ENCODE measurements around the gene TRNAU1AP. TPM values are rescaled to one million over a fixed set of nuclear protein-coding genes. Genes with fewer than 3 reads are reported as not detected.
"Not testable (repeated sequence)": the region's sequence is repeated elsewhere in the genome, so short reads cannot be mapped to it uniquely, and the experiment has no call there.

TRNAU1AP gene
- total RNA-seq, 4 donors from 2014 or later = 3.8 to 34.9 (median 20.3) TPM

GRCh38 chr1:28510970-28511440 lies 41.9 kb upstream of the TRNAU1AP start:
- no peak overlapping the region for H3K27ac ChIP-seq
- peaks cover 0 to 10% of the 10 kb centered on the region in 2 donors for H3K4me1 ChIP-seq
- DNase-seq = no peak
- intact Hi-C loops (cut with DNase I; ENCODE audit: low total_unique reads) = no loop called here
- H3K36me3 ChIP-seq = no peaks in the 10 kb centered on the region
- no peak overlapping the region for H3K4me3 ChIP-seq
- H3K9me3 ChIP-seq = no peaks in the 10 kb centered on the region
- H3K27me3 ChIP-seq = no peaks in the 10 kb centered on the region
- TF ChIP-seq CTCF (IDR thresholded peaks at IDR 0.05) (no peak), POLR2A (IDR thresholded peaks at IDR 0.05) (no peak)

GRCh38 chr1:28512058-28512611 lies 40.8 kb upstream of the TRNAU1AP start:
- Histone ChIP-seq H3K36me3 (no peaks in the 10 kb centered on the region), H3K27ac (no peak overlapping the region), H3K27me3 (no peaks in the 10 kb centered on the region), H3K9me3 (no peaks in the 10 kb centered on the region), H3K4me1 (peaks cover 0 to 10% of the 10 kb centered on the region in 2 donors), H3K4me3 (no peak overlapping the region)
- TF ChIP-seq POLR2A (IDR thresholded peaks at IDR 0.05) (no peak), CTCF (IDR thresholded peaks at IDR 0.05) (no peak)
- intact Hi-C loops (cut with DNase I; ENCODE audit: low total_unique reads) = no loop called here
- DNase-seq = no peak

DNA sequence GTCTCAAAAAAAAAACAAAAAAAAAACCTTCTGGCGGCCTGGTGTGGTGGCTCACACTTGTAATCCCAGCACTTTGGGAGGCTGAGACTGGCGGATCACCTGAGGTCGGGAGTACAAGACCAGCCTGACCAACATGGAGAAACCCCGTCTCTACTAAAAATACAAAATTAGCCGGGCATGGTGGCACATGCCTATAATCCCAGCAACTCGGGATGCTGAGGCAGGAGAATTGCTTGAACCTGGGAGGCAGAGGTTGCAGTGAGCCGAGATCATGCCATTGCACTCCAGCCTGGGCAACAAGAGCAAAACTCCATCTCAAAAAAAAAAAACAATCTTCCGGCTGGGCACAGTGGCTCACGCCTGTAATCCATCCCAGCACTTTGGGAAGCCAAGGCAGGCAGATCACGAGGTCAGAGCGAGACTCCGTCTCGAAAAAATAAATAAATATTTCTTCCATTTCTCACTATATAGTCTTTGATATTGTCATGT lies 38.4 kb upstream of the TRNAU1AP start:
- H3K27me3 ChIP-seq; H3K4me1 ChIP-seq; intact Hi-C loops (cut with DNase I; ENCODE audit: low total_unique reads); DNase-seq; H3K4me3 ChIP-seq; H3K36me3 ChIP-seq; H3K9me3 ChIP-seq; H3K27ac ChIP-seq: not testable (repeated sequence)

DNA sequence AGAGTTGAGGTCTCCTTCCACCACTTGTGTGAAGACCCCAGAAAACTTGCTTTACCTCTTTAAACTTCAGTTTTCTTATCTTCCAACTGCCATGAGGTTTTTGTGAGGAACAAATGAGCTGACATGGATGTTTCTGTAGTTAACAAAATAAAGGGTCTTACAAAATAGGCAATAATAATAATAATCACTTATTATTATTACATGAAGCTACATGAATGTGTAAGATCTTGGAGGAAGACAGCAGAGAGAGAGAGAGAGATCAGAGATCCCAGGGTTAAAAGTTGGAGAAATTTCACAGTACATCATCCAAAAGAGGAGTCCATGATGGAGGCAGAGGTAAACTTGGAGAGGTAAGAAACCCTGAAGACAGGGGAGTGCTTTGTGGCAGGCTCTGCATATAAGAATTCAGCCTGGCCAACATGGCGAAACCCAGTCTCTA lies 36.3 kb upstream of the TRNAU1AP start:
- no peaks in the 10 kb centered on the region for H3K27me3 ChIP-seq
- peaks cover 3 to 7% of the 10 kb centered on the region in 2 donors for H3K4me1 ChIP-seq
- no peaks in the 10 kb centered on the region for H3K9me3 ChIP-seq
- intact Hi-C loops (cut with DNase I; ENCODE audit: low total_unique reads) = loop anchor here (5.0 kb wide), 1 partner anchor 86 kb away; no protein-coding TSS in a partner anchor
- DNase-seq = no peak
- H3K27ac ChIP-seq = no peak overlapping the region
- H3K4me3 ChIP-seq = no peak overlapping the region
- no peak for TF ChIP-seq CTCF (IDR thresholded peaks at IDR 0.05)
- no peak for TF ChIP-seq POLR2A (IDR thresholded peaks at IDR 0.05)
- no peaks in the 10 kb centered on the region for H3K36me3 ChIP-seq

- Histone ChIP-seq H3K9me3 (no peaks in the 10 kb centered on the region), H3K4me3 (peak overlapping the region; percentile 31 to 53), H3K27ac (peak overlapping the region; percentile 84 to 85), H3K4me1 (peaks cover 3 to 7% of the 10 kb centered on the region in 2 donors), H3K27me3 (no peaks in the 10 kb centered on the region), H3K36me3 (no peaks in the 10 kb centered on the region)
- DNase-seq = no peak
- TF ChIP-seq POLR2A (IDR thresholded peaks at IDR 0.05) (no peak), CTCF (IDR thresholded peaks at IDR 0.05) (no peak)
- intact Hi-C loops (cut with DNase I; ENCODE audit: low total_unique reads) = loop anchor here (5.0 kb wide), 1 partner anchor 85 kb away; no protein-coding TSS in a partner anchor
Measured at GRCh38 chr1:28517649-28517999, 35.3 kb upstream of the TRNAU1AP start.
